Vagina (tissue), 2 donors: Measurements from ENCODE around the gene ZSCAN21.

Source experiments
- CTCF ChIP-seq, 3 experiments: fragments of 450-650 bp in 2 of 3; fragments of 200-600 bp in 1 of 3; sonication (generic) in 1 of 3; IDR thresholded peaks; one replicate each; pipeline ENCODE4 v1.5.1; 2017 to 2019; ENCODE audit warnings: antibody characterized with exemption in 3 of 3, mild to moderate bottlenecking in 2 of 3, moderate library complexity in 2 of 3
- POLR2A ChIP-seq, 2 donors: fragments of 450-650 bp; IDR thresholded peaks; one replicate each; pipeline ENCODE4 v1.6.1; 2017; ENCODE audit warnings: antibody characterized with exemption in 2 of 2, mild to moderate bottlenecking in 2 of 2, moderate library complexity in 2 of 2
- POLR2AphosphoS5 ChIP-seq, 2 donors: sonication (generic); formaldehyde crosslinking; IDR thresholded peaks; one replicate each; pipeline ENCODE4 v1.9.0; 2017; ENCODE audit warnings: antibody characterized with exemption in 2 of 2, mild to moderate bottlenecking in 2 of 2, low read depth in 1 of 2; ENCODE audit not compliant: insufficient read depth in 1 of 2

DNA sequence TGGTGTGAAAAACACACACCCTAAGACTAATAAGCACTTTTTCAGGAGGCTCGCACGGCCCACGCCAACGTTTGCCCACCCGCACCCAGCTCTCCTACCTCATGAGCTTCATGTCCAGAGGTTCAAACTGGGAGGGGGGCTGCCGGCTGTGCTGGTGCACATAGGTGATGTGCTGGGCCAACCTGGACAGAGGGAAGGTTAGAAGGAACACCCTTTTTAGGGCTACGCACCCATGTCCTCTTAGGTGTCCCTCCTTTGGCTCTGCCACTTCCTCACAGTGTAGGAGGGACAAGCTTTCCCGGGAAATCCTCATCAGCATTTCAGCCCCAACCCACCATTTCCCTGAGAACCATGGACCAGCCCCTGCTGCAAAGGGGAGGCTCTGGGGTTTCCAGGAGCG, 45.7 kb downstream of the ZSCAN21 start:
- TF ChIP-seq CTCF (IDR thresholded peaks at IDR 0.05) (no peak), POLR2AphosphoS5 (IDR thresholded peaks at IDR 0.05; ENCODE audit: insufficient read depth in 1 of 2, low read depth in 1 of 2) (no peak), POLR2A (IDR thresholded peaks at IDR 0.05) (no peak)
